GM12892 (cell line): ENCODE data around the gene ARHGAP9.

Experiments used
- POLR2A ChIP-seq: IDR thresholded peaks from 2 replicates; pipeline ENCODE4 v1.6.1; 2011; ENCODE audit warnings: low read depth, low read length, control low read depth
- TAF1 ChIP-seq: IDR thresholded peaks from 2 replicates; pipeline ENCODE4 v1.6.1; 2011; ENCODE audit warnings: low read depth, mild to moderate bottlenecking, control low read depth, low read length, borderline replicate concordance

DNA sequence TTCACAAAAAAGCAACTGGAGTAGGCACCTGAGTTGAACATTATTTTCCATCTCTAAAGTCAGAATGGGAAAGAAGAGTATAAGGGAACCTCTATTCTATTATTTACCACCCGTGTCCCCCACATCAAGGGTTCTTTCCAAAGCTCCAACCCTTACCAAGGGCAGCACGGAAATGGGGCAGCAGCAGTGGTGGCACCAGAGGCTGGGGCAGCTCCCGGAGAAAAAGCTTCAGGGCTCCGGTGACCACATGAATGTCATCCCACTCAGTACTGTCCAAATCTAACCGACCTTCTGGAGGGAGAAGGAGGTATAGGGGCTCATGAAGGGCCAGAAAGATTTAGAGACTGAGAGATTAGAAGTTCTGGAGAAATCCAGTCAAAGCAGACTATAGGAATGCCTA is 5.8 kb downstream of the ARHGAP9 start:
- TF ChIP-seq TAF1 (no peak), POLR2A (no peak)
